H1 (cell line): Measurements from ENCODE around the gene ECD. TPM values are rescaled to one million over a fixed set of nuclear protein-coding genes. Genes with fewer than 3 reads are reported as not detected.

ENCODE experiments used
- CTCF ChIA-PET: fragments of 300-600 bp; sonication (Branson Sonifier 250); formaldehyde crosslinking; loops from one replicate; lab custom pipeline; 2021; ENCODE audit not compliant: partially characterized antibody; lab: Charles Lee
- POLR2A ChIA-PET: fragments of 300-600 bp; sonication (Branson Sonifier 250); formaldehyde crosslinking; loops from one replicate; lab custom pipeline; 2021; ENCODE audit warnings: inconsistent platforms; ENCODE audit not compliant: partially characterized antibody; lab: Charles Lee
- DNase-seq, 2 experiments: peaks; one replicate each; pipeline versions ENCODE4 v3.0.0 to v3.0.0-alpha.2; 2010 to 2022; ENCODE audit warnings: low spot score in 2 of 2, low read depth in 1 of 2, mixed read lengths in 1 of 2
- FAIRE-seq: peaks from 2 replicates; lab custom pipeline; 2011; peaks lifted over from hg19 to GRCh38; lab: Jason Lieb, UNC
- H2AFZ ChIP-seq: 2 replicates; pipeline ENCODE4 v1.8.1; 2012; ENCODE audit warnings: low read length, inconsistent platforms
- H2AK5ac ChIP-seq: 2 replicates; pipeline ENCODE4 v1.6.1; 2013; ENCODE audit warnings: low read depth, low read length
- H2BK120ac ChIP-seq: replicated peaks from 2 replicates; pipeline ENCODE3; 2013; ENCODE audit warnings: low read depth, low read length, inconsistent platforms
- H2BK12ac ChIP-seq: 2 replicates; pipeline ENCODE4 v1.6.1; 2013; ENCODE audit warnings: low read depth, low read length
- H2BK15ac ChIP-seq: 2 replicates; pipeline ENCODE4 v1.6.1; 2013; ENCODE audit warnings: low read length
- H2BK20ac ChIP-seq: 2 replicates; pipeline ENCODE4 v1.6.1; 2013; ENCODE audit warnings: low read length
- H2BK5ac ChIP-seq: 2 replicates; pipeline ENCODE4 v1.6.1; 2013; ENCODE audit warnings: low read depth, low read length
- H3K14ac ChIP-seq: 2 replicates; pipeline ENCODE4 v1.6.1; 2013; ENCODE audit warnings: inconsistent platforms; ENCODE audit not compliant: insufficient read length
- H3K18ac ChIP-seq: 2 replicates; pipeline ENCODE4 v1.6.1; 2013; ENCODE audit warnings: low read length; ENCODE audit errors: extremely low read depth
- H3K23ac ChIP-seq: 2 replicates; pipeline ENCODE4 v1.6.1; 2013; ENCODE audit warnings: inconsistent platforms; ENCODE audit not compliant: insufficient read length
- H3K23me2 ChIP-seq: 2 replicates; pipeline ENCODE4 v1.6.1; 2013; ENCODE audit warnings: low read depth, low read length
- H3K27ac ChIP-seq: 2 replicates; pipeline ENCODE4 v1.6.1; 2011; ENCODE audit warnings: low read depth, low read length, inconsistent platforms
- H3K27me3 ChIP-seq, 4 experiments: replicated peaks in 1 of 4; 1 replicate in 1 of 4; 2 replicates in 3 of 4; pipeline versions ENCODE4 v1.6.1 to v1.8.1; 2011 to 2013; ENCODE audit warnings: low read length in 3 of 4, mild to moderate bottlenecking in 3 of 4, inconsistent platforms in 2 of 4, mixed read lengths in 2 of 4, moderate library complexity in 1 of 4; ENCODE audit not compliant: control insufficient read depth in 3 of 4, insufficient read depth in 3 of 4; ENCODE audit errors: extremely low read depth in 1 of 4
- H3K36me3 ChIP-seq, 4 experiments: 2 replicates each; pipeline versions ENCODE4 v1.6.1 to v1.8.1; 2011 to 2013; ENCODE audit warnings: mild to moderate bottlenecking in 4 of 4, low read length in 3 of 4, moderate library complexity in 2 of 4, control low read depth in 1 of 4, inconsistent platforms in 1 of 4; ENCODE audit not compliant: insufficient read depth in 4 of 4, control insufficient read depth in 2 of 4
- H3K4ac ChIP-seq: replicated peaks from 2 replicates; pipeline ENCODE3; 2013; ENCODE audit warnings: low read length, low read depth, mixed read lengths, inconsistent platforms; ENCODE audit not compliant: insufficient read length
- H3K4me1 ChIP-seq, 4 experiments: replicated peaks in 1 of 4; 1 replicate in 1 of 4; 2 replicates in 3 of 4; pipeline versions ENCODE4 v1.6.1 to v1.8.1; 2011 to 2013; ENCODE audit warnings: low read length in 3 of 4, inconsistent platforms in 2 of 4, mixed read lengths in 1 of 4; ENCODE audit not compliant: insufficient read depth in 4 of 4, control insufficient read depth in 3 of 4
- H3K4me2 ChIP-seq, 2 experiments: 2 replicates each; pipeline versions ENCODE4 v1.6.1 to v1.8.1; 2011 to 2013; ENCODE audit warnings: low read depth in 2 of 2, low read length in 2 of 2, control low read depth in 1 of 2, inconsistent platforms in 1 of 2, mild to moderate bottlenecking in 1 of 2; ENCODE audit not compliant: insufficient read depth in 1 of 2
- H3K4me3 ChIP-seq, 4 experiments: fragments of 200-600, 300-600 bp in 1 of 4; sonication (generic), shearing (Covaris generic), sonication (Bioruptor Twin) in 1 of 4; 2 replicates each; pipeline versions ENCODE4 v1.5.1 to v1.8.1; 2011 to 2016; ENCODE audit warnings: low read length in 4 of 4, low read depth in 3 of 4, control low read depth in 2 of 4, inconsistent platforms in 2 of 4, mild to moderate bottlenecking in 2 of 4, mixed read lengths in 1 of 4, moderate library complexity in 1 of 4; ENCODE audit not compliant: insufficient read depth in 2 of 4; ENCODE audit errors: extremely low read depth in 1 of 4
- H3K56ac ChIP-seq: replicated peaks from 2 replicates; pipeline ENCODE3; 2013; ENCODE audit warnings: low read depth, mild to moderate bottlenecking, mixed read lengths, low read length, inconsistent platforms; ENCODE audit not compliant: insufficient read length
- H3K79me1 ChIP-seq: 2 replicates; pipeline ENCODE4 v1.6.1; 2013; ENCODE audit warnings: low read depth, low read length, control low read depth
- H3K79me2 ChIP-seq, 2 experiments: 2 replicates each; pipeline versions ENCODE4 v1.6.1 to v1.8.1; 2012 to 2013; ENCODE audit warnings: low read length in 2 of 2, mild to moderate bottlenecking in 2 of 2, inconsistent platforms in 1 of 2; ENCODE audit not compliant: insufficient read depth in 2 of 2, control insufficient read depth in 1 of 2
- H3K9ac ChIP-seq, 4 experiments: replicated peaks in 1 of 4; 1 replicate in 1 of 4; 2 replicates in 3 of 4; pipeline versions ENCODE4 v1.6.1 to v1.8.1; 2011 to 2013; ENCODE audit warnings: low read depth in 3 of 4, low read length in 3 of 4, control low read depth in 2 of 4, mild to moderate bottlenecking in 2 of 4, moderate library complexity in 2 of 4, inconsistent platforms in 1 of 4; ENCODE audit errors: extremely low read depth in 1 of 4
- H3K9me3 ChIP-seq, 2 experiments: 2 replicates each; pipeline versions ENCODE4 v1.6.1 to v1.8.1; 2012 to 2013; ENCODE audit warnings: mild to moderate bottlenecking in 2 of 2, moderate library complexity in 2 of 2, control low read depth in 1 of 2, inconsistent platforms in 1 of 2, low read depth in 1 of 2, low read length in 1 of 2, mixed read lengths in 1 of 2; ENCODE audit not compliant: insufficient read depth in 2 of 2
- H4K20me1 ChIP-seq, 2 experiments: replicated peaks in 1 of 2; 2 replicates each; pipeline versions ENCODE3 to v1.8.1; 2011 to 2013; ENCODE audit warnings: inconsistent platforms in 2 of 2, low read length in 2 of 2, mild to moderate bottlenecking in 1 of 2; ENCODE audit not compliant: insufficient read depth in 2 of 2, control insufficient read depth in 1 of 2
- H4K5ac ChIP-seq: 2 replicates; pipeline ENCODE4 v1.6.1; 2013; ENCODE audit warnings: low read length, low read depth, mixed read lengths, inconsistent platforms; ENCODE audit not compliant: insufficient read length
- H4K8ac ChIP-seq: 2 replicates; pipeline ENCODE4 v1.8.0; 2013; ENCODE audit warnings: mild to moderate bottlenecking, moderate library complexity, low read length, inconsistent platforms; ENCODE audit not compliant: insufficient read depth; ENCODE audit errors: extremely low read depth
- H4K91ac ChIP-seq: replicated peaks from 2 replicates; pipeline ENCODE3; 2013; ENCODE audit warnings: low read length, mixed read lengths, inconsistent platforms; ENCODE audit not compliant: insufficient read length
- CBX8 ChIP-seq: fragments of 300-800, 300-1000 bp; sonication (generic); IDR thresholded peaks from 2 replicates; pipeline ENCODE4 v1.7.1; 2016; ENCODE audit warnings: low read depth, low read length, borderline replicate concordance
- CHD2 ChIP-seq: IDR thresholded peaks from 2 replicates; pipeline ENCODE4 v1.6.1; 2012; ENCODE audit warnings: low read length, improper control_type of control experiment
- EZH2 ChIP-seq: fragments of 200-600 bp; sonication (generic); IDR thresholded peaks from 2 replicates; pipeline ENCODE4 v1.7.1; 2012; ENCODE audit warnings: low read depth, mild to moderate bottlenecking, moderate library complexity, low read length, inconsistent platforms; ENCODE audit not compliant: severe bottlenecking
- HDAC2 ChIP-seq, 2 experiments: fragments of 300-600 bp in 1 of 2; sonication (generic) in 1 of 2; IDR thresholded peaks; 2 replicates each; pipeline ENCODE4 v1.6.1; 2011 to 2012; ENCODE audit warnings: low read depth in 2 of 2, low read length in 2 of 2, mild to moderate bottlenecking in 2 of 2, moderate library complexity in 2 of 2, borderline replicate concordance in 1 of 2, inconsistent platforms in 1 of 2
- POLR2A ChIP-seq, 2 experiments: IDR thresholded peaks; 1 replicate in 1 of 2; 2 replicates in 1 of 2; pipeline ENCODE4 v1.6.1; 2011; ENCODE audit warnings: low read depth in 2 of 2, low read length in 2 of 2, mild to moderate bottlenecking in 2 of 2; ENCODE audit errors: control extremely low read depth in 1 of 2
- RXRA ChIP-seq: IDR thresholded peaks from 2 replicates; pipeline ENCODE4 v1.6.1; 2011; ENCODE audit warnings: low read depth, mild to moderate bottlenecking, low read length, moderate library complexity; ENCODE audit not compliant: insufficient read depth
- SIX5 ChIP-seq: IDR thresholded peaks from 2 replicates; pipeline ENCODE4 v1.6.1; 2011; ENCODE audit warnings: mild to moderate bottlenecking, low read depth, low read length
- SP2 ChIP-seq: IDR thresholded peaks from 2 replicates; pipeline ENCODE4 v1.6.1; 2012; ENCODE audit warnings: mild to moderate bottlenecking, low read length, inconsistent platforms
- USF2 ChIP-seq: IDR thresholded peaks from 2 replicates; pipeline ENCODE4 v1.6.1; 2011; ENCODE audit warnings: low read length, improper control_type of control experiment
- WGBS, 2 experiments: shearing (Covaris generic) in 1 of 2; methylation state at CpG; one replicate each; pipeline versions ENCODE4 v1.1.6 to v1.1.7; 2013 to 2015; ENCODE audit warnings: low lambda C conversion rate in 2 of 2, mixed read lengths in 2 of 2, inconsistent platforms in 1 of 2, low coverage in 1 of 2, missing lambda C conversion rate in 1 of 2; ENCODE audit not compliant: insufficient replicate concordance in 2 of 2, insufficient coverage in 1 of 2, insufficient read length in 1 of 2; ENCODE audit errors: extremely low coverage in 1 of 2, missing lambda C conversion rate in 1 of 2; 5-methylcytosine and 5-hydroxymethylcytosine counted together
- polyA plus RNA-seq, 7 experiments: library from polyadenylated mRNA; depleted of rRNA in 3 of 7; stranded (reverse) in 5 of 7; unstranded in 2 of 7; fragments of >200 nt in 5 of 7; fragments of 200-250 nt in 2 of 7; gene quantifications; 1 replicate in 5 of 7; 2 replicates in 1 of 7; 4 replicates in 1 of 7; pipeline versions ENCODE4 v1.2.1 to v1.2.3, GENCODE V29; 2011 to 2013; ENCODE audit warnings: missing spikeins in 2 of 7, mixed read lengths in 2 of 7
- total RNA-seq: library from RNA; stranded (reverse); fragmentation: NEBNext Ultra II Directional; extraction: Animal tissue kit (Norgen Biotek cat#: 25700); gene quantifications from 2 replicates; pipeline ENCODE4 v1.2.1, GENCODE V29; 2021

Gene ECD
- total and polyA plus RNA-seq, 2 of the 8 experiments (the other 6 are each of a cell fraction or from before 2014, with no cell fraction given): 27.1 to 38.0 TPM

GRCh38 chr10:73093922-73094850 lies 73.6 kb downstream of the ECD start:
- Histone ChIP-seq H3K18ac (no peak overlapping the region), H3K79me1 (peaks cover 4% of the 10 kb centered on the region; the same call in 1 of the 2 replicates), H3K4me2 (peak overlapping the region; percentile 78 to 87; a peak in 3 of 4 replicates), H3K4me1 (peaks cover 0 to 2% (median 0%) of the 10 kb centered on the region in 4 experiments; a peak in 1 of 7 replicates), H3K4ac (no peak overlapping the region), H4K8ac (no peak overlapping the region), H2BK15ac (no peak overlapping the region), H4K5ac (no peak overlapping the region), H3K4me3 (peak overlapping the region in 2 of 4 experiments; percentile 67 to 89; a peak in 2 of 8 replicates), H3K23me2 (no peaks in the 10 kb centered on the region; the same call in 1 of the 2 replicates), H2BK5ac (no peak overlapping the region), H3K9ac (no peak overlapping the region), H2BK120ac (no peak overlapping the region), H4K20me1 (no peaks in the 10 kb centered on the region), H2BK12ac (no peak overlapping the region), H3K23ac (no peak overlapping the region), H3K9me3 (no peaks in the 10 kb centered on the region), H3K79me2 (peaks cover 0 to 34% of the 10 kb centered on the region in 2 experiments; a peak in 3 of 4 replicates), H4K91ac (no peak overlapping the region), H3K14ac (no peak overlapping the region), H2BK20ac (no peak overlapping the region), H2AFZ (no peak overlapping the region), H3K27me3 (no peaks in the 10 kb centered on the region), H3K56ac (no peak overlapping the region), H2AK5ac (no peak overlapping the region), H3K36me3 (no peaks in the 10 kb centered on the region), H3K27ac (no peak overlapping the region)
- ChIA-PET CTCF (interaction anchor here (0.7 to 6.9 kb wide), 6 partner anchors 14 to 821 kb away, joined by 3 to 41 read pairs (median 3); partner anchors contain the start of genes DDIT4 and NUDT13), POLR2A (interaction anchor here (2.2 to 8.0 kb wide), 2 partner anchors 14 to 20 kb away, joined by 10 to 82 read pairs; partner anchors contain the start of gene NUDT13)
- WGBS, 2 experiments: 89% methylated on average over 2 of the region's 2 CpGs; no CpG with 5 or more reads in 1 of the 2 experiments
- FAIRE-seq (no peak), DNase-seq (no peak)
- TF ChIP-seq POLR2A (IDR thresholded peaks at IDR 0.05; ENCODE audit: control extremely low read depth in 1 of 2, low read depth in 2 of 2, low read length in 2 of 2) (no peak), SIX5 (no peak), USF2 (no peak), EZH2 (no peak), CBX8 (no peak), SP2 (no peak), CHD2 (no peak), RXRA (no peak), HDAC2 (IDR thresholded peaks at IDR 0.05; ENCODE audit: borderline replicate concordance in 1 of 2, low read depth in 2 of 2, low read length in 2 of 2) (no peak)
